B cell (primary cell): ENCODE measurements around the gene TMEM108.

ENCODE experiments used
- EZH2 ChIP-seq: IDR thresholded peaks from 2 replicates; pipeline ENCODE4 v1.6.1; 2012; ENCODE audit warnings: borderline replicate concordance, low read depth, mild to moderate bottlenecking, moderate library complexity, low read length; ENCODE audit not compliant: insufficient read depth, poor library complexity, severe bottlenecking
- TF ChIP-seq, protein P1 (sequence below): fragments of 200-600 bp; IDR thresholded peaks from one replicate; pipeline ENCODE4 v1.8.0; 2022; ENCODE audit warnings: antibody characterized with exemption, mild to moderate bottlenecking

GRCh38 chr3:133158686-133159085 lies 120.5 kb downstream of the TMEM108 start:
- TF ChIP-seq, protein P1, sequence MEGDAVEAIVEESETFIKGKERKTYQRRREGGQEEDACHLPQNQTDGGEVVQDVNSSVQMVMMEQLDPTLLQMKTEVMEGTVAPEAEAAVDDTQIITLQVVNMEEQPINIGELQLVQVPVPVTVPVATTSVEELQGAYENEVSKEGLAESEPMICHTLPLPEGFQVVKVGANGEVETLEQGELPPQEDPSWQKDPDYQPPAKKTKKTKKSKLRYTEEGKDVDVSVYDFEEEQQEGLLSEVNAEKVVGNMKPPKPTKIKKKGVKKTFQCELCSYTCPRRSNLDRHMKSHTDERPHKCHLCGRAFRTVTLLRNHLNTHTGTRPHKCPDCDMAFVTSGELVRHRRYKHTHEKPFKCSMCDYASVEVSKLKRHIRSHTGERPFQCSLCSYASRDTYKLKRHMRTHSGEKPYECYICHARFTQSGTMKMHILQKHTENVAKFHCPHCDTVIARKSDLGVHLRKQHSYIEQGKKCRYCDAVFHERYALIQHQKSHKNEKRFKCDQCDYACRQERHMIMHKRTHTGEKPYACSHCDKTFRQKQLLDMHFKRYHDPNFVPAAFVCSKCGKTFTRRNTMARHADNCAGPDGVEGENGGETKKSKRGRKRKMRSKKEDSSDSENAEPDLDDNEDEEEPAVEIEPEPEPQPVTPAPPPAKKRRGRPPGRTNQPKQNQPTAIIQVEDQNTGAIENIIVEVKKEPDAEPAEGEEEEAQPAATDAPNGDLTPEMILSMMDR: no peak
- no peak for TF ChIP-seq EZH2
